WTC11 (cell line): ENCODE results near the gene SSH3. TPM values are rescaled to one million over a fixed set of nuclear protein-coding genes. Genes with fewer than 3 reads are reported as not detected.

ENCODE experiments used
- ATAC-seq: fragments of 200-7000 bp; cut with Tn5 transposase; 2 replicates; pipeline ENCODE4 v1.10.0; 2021; ENCODE audit warnings: mild to moderate bottlenecking, moderate library complexity
- CTCF ChIA-PET: fragments of 300-600 bp; sonication (Branson Sonifier 250); formaldehyde crosslinking; loops from one replicate; lab custom pipeline; 2021; ENCODE audit warnings: antibody characterized with exemption; lab: Charles Lee
- POLR2A ChIA-PET: fragments of 350-600 bp; sonication (Branson Sonifier 250); formaldehyde crosslinking; loops from one replicate; lab custom pipeline; 2021; ENCODE audit warnings: antibody characterized with exemption; lab: Charles Lee
- DNase-seq: peaks from one replicate; pipeline ENCODE4 v3.0.0; 2021; ENCODE audit warnings: low spot score
- H3K27ac Mint-ChIP-seq: 2 replicates; pipeline ENCODE4 v1.8.0; 2021; ENCODE audit warnings: mixed read lengths
- H3K27me3 Mint-ChIP-seq: 2 replicates; pipeline ENCODE4 v1.8.0; 2021; ENCODE audit warnings: low read depth, mild to moderate bottlenecking, moderate library complexity, mixed read lengths
- H3K36me3 Mint-ChIP-seq: 2 replicates; pipeline ENCODE4 v1.8.0; 2021; ENCODE audit warnings: mixed read lengths
- H3K4me1 Mint-ChIP-seq: 2 replicates; pipeline ENCODE4 v1.8.0; 2022; ENCODE audit warnings: mixed read lengths
- H3K4me3 Mint-ChIP-seq: 2 replicates; pipeline ENCODE4 v1.8.0; 2021; ENCODE audit warnings: mild to moderate bottlenecking, moderate library complexity, mixed read lengths
- H3K9me3 Mint-ChIP-seq: 2 replicates; pipeline ENCODE4 v1.8.0; 2021; ENCODE audit warnings: mixed read lengths
- ATF2 ChIP-seq: sonication (generic); formaldehyde crosslinking; IDR thresholded peaks from 2 replicates; pipeline ENCODE4 v1.8.1; 2022; ENCODE audit warnings: low read depth, missing genetic modification reagents, borderline replicate concordance
- CTCF ChIP-seq: fragments of 200-600 bp; IDR thresholded peaks from 2 replicates; pipeline ENCODE4 v1.8.0; 2022; ENCODE audit warnings: antibody characterized with exemption
- E2F4 ChIP-seq: sonication (generic); formaldehyde crosslinking; IDR thresholded peaks from 2 replicates; pipeline ENCODE4 v1.8.1; 2022; ENCODE audit warnings: low read depth, mild to moderate bottlenecking, moderate library complexity, missing genetic modification reagents, borderline replicate concordance
- E2F5 ChIP-seq: sonication (generic); formaldehyde crosslinking; IDR thresholded peaks from 2 replicates; pipeline ENCODE4 v1.8.1; 2022; ENCODE audit warnings: mild to moderate bottlenecking, moderate library complexity, missing genetic modification reagents
- ELF4 ChIP-seq: sonication (generic); formaldehyde crosslinking; IDR thresholded peaks from 2 replicates; pipeline ENCODE4 v1.8.1; 2022; ENCODE audit warnings: low read depth, mild to moderate bottlenecking, moderate library complexity, missing genetic modification reagents
- FOXP1 ChIP-seq: sonication (generic); formaldehyde crosslinking; IDR thresholded peaks from 2 replicates; pipeline ENCODE4 v1.8.0; 2022; ENCODE audit warnings: missing genetic modification reagents, mild to moderate bottlenecking, moderate library complexity, borderline replicate concordance
- HMGA2 ChIP-seq: fragments of 250-450 bp; sonication (Bioruptor Pico); IDR thresholded peaks from 2 replicates; pipeline ENCODE4 v1.4.0; 2021; ENCODE audit warnings: mild to moderate bottlenecking, moderate library complexity
- JUN ChIP-seq: sonication (generic); formaldehyde crosslinking; IDR thresholded peaks from 2 replicates; pipeline ENCODE4 v1.8.0; 2023; ENCODE audit warnings: mild to moderate bottlenecking, missing genetic modification reagents
- MYBL2 ChIP-seq: sonication (generic); formaldehyde crosslinking; IDR thresholded peaks from 2 replicates; pipeline ENCODE4 v1.8.1; 2023; ENCODE audit warnings: mild to moderate bottlenecking, moderate library complexity, missing genetic modification reagents
- NFYB ChIP-seq: sonication (generic); formaldehyde crosslinking; conservative IDR thresholded peaks from 2 replicates; pipeline ENCODE4 v1.8.0; 2022; ENCODE audit warnings: low read depth, missing genetic modification reagents
- OVOL2 ChIP-seq: fragments of 250-450 bp; sonication (Bioruptor Pico); IDR thresholded peaks from 2 replicates; pipeline ENCODE4 v1.9.0; 2021; ENCODE audit warnings: mild to moderate bottlenecking, borderline replicate concordance
- PRDM15 ChIP-seq: sonication (generic); formaldehyde crosslinking; IDR thresholded peaks from 2 replicates; pipeline ENCODE4 v1.8.0; 2022; ENCODE audit warnings: missing genetic modification reagents
- RELA ChIP-seq: sonication (generic); formaldehyde crosslinking; IDR thresholded peaks from 2 replicates; pipeline ENCODE4 v1.8.1; 2022; ENCODE audit warnings: missing genetic modification reagents, mild to moderate bottlenecking, borderline replicate concordance
- SMAD4 ChIP-seq: sonication (generic); formaldehyde crosslinking; IDR thresholded peaks from 2 replicates; pipeline ENCODE4 v1.8.0; 2022; ENCODE audit warnings: mild to moderate bottlenecking, missing genetic modification reagents
- SOX15 ChIP-seq: fragments of 250-450 bp; sonication (Bioruptor Pico); IDR thresholded peaks from 2 replicates; pipeline ENCODE4 v1.9.0; 2021; ENCODE audit warnings: mild to moderate bottlenecking
- SP1 ChIP-seq: sonication (generic); formaldehyde crosslinking; conservative IDR thresholded peaks from 2 replicates; pipeline ENCODE4 v1.8.1; 2022; ENCODE audit warnings: missing genetic modification reagents
- STAT6 ChIP-seq: sonication (generic); formaldehyde crosslinking; conservative IDR thresholded peaks from 2 replicates; pipeline ENCODE4 v1.8.1; 2023; ENCODE audit warnings: mild to moderate bottlenecking, low read depth, missing genetic modification reagents, moderate library complexity
- USF2 ChIP-seq: sonication (generic); formaldehyde crosslinking; IDR thresholded peaks from 2 replicates; pipeline ENCODE4 v1.8.1; 2023; ENCODE audit warnings: mild to moderate bottlenecking, missing genetic modification reagents, moderate library complexity
- ZNF138 ChIP-seq: sonication (generic); formaldehyde crosslinking; conservative IDR thresholded peaks from 2 replicates; pipeline ENCODE4 v1.8.1; 2022; ENCODE audit warnings: mild to moderate bottlenecking, moderate library complexity, missing genetic modification reagents
- ZNF317 ChIP-seq: sonication (generic); formaldehyde crosslinking; IDR thresholded peaks from 2 replicates; pipeline ENCODE4 v1.8.1; 2023; ENCODE audit warnings: low read depth, mild to moderate bottlenecking, moderate library complexity, missing genetic modification reagents, borderline replicate concordance
- total RNA-seq: library from RNA; stranded (reverse); gene quantifications from 3 replicates; pipeline ENCODE4 v1.2.3, GENCODE V29; 2021

The SSH3 gene
- total RNA-seq, 1 experiment from 2014 or later = 42.3 TPM

GRCh38 chr11:67311556-67312082 is 8.3 kb downstream of the SSH3 start:
- no peaks in the 10 kb centered on the region for H3K9me3 Mint-ChIP-seq
- H3K36me3 Mint-ChIP-seq = peaks cover 2% of the 10 kb centered on the region; the same call in 1 of the 2 replicates
- CTCF ChIA-PET = interaction anchor here (1.2 to 1.7 kb wide), 3 partner anchors 9 to 50 kb away, joined by 5 to 6 read pairs (median 5); no protein-coding TSS in a partner anchor
- DNase-seq = no peak
- peak; percentile 34 for ATAC-seq
- POLR2A ChIA-PET = no interaction called here
- H3K4me1 Mint-ChIP-seq = no peaks in the 10 kb centered on the region
- peaks cover 13% of the 10 kb centered on the region for H3K27me3 Mint-ChIP-seq
- TF ChIP-seq E2F5 (CRISPR knock-in tag) (no peak), JUN (no peak), SP1 (CRISPR knock-in tag) (no peak), OVOL2 (CRISPR knock-in tag) (no peak), ELF4 (CRISPR knock-in tag) (no peak), HMGA2 (CRISPR knock-in tag) (no peak), CTCF (no peak), SOX15 (CRISPR knock-in tag) (no peak), SMAD4 (no peak), ATF2 (no peak), NFYB (no peak), MYBL2 (no peak), ZNF317 (no peak), PRDM15 (CRISPR knock-in tag) (no peak), ZNF138 (CRISPR knock-in tag) (no peak), USF2 (CRISPR knock-in tag) (no peak), FOXP1 (CRISPR knock-in tag) (no peak), STAT6 (CRISPR knock-in tag) (no peak), E2F4 (CRISPR knock-in tag) (no peak), RELA (no peak)
- H3K4me3 Mint-ChIP-seq = no peak overlapping the region
- no peak overlapping the region for H3K27ac Mint-ChIP-seq
